ENCODE measurements around the gene NRXN2.
"Not testable (repeated sequence)": the region's sequence is repeated elsewhere in the genome, so short reads cannot be mapped to it uniquely, and the experiment has no call there.

NRXN2 gene

DNA sequence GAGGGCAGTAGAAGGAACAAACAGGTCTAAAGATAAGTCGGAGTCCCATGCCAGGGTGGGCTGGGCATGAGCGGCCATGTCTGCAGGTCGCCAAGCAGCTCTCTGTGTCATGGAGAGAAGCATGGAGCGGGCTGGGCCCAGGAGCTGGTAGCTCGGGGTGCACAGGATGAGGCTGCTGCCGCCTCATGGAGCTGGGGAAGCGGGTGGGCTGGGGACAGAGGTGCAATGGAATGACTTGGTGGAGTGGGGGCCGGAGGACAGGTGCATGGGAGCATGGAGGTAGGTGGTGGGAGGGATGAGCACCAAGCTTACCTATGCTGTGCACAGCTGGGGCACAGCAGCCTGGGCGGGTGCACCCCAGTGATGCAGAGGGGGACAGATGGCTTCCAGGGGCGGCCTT is 3.6 kb downstream of the NRXN2 start:
- DNase-seq, result no peak

DNA sequence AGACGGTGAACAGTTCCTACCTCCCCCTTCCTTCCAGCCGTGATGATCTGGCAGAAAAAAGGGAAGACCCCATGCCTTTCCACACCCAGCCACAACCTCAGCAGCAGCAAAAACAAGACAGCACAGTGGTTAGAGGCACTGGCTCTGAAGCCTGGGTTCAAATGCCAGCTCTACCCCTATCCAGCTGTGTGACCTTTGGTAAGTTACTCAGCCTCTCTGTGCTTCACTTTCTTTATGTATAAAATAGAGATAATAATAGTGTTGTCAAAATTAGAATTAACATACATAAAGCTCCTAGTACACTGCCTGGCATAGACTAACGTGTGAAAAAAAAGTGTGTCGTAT is 4.2 kb downstream of the NRXN2 start:
- DNase-seq, result no peak

DNA sequence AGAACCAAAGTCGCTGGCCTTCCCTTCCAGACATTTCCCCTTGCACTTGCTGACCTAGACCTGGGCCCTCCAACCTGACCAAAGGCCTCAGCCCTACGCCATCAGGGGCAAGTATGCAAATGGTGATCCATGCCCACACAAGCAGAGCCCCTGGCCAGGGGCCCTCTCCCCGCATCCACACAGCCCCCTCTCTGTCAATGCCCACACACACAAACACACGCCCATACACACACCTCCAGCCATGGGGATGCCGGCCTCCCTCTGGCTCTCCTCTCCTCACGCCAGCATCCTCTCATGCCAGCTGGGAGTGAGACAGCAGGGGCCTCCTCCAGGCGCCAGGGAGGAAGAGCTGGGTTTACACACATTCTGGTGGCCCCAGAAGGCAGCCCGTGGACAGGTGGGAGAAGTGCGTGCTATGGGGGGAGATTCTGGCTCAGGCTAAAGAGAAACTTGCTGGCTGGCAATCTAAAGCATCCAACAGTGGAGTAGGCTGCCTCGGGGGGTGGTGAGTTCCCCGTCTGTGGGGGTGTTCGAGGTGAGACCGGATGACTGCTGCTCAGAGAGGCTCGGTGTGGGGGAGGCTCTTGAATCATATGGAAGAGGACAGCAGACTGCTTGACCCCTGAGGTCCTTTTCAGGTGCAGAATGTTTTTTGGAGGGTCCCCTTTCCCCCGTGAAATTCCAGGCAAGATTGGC is 4.8 kb downstream of the NRXN2 start:
- DNase-seq, result no peak

DNA sequence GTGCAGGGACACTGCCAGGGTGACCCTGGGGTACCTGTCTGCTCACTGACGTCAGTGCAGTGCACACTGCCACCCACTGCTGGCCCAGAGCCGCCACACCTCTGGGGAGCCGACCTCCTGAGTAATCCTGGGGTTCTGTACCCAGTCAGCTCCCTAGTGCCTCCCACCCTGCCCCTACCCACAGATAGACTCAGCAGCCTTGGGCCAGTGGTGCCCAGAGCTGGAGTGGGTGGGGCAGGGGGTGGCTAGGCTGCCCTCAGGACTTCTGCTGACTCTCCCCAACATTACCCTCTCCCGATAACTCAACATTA is 5.8 kb downstream of the NRXN2 start:
- no peak for DNase-seq

DNA sequence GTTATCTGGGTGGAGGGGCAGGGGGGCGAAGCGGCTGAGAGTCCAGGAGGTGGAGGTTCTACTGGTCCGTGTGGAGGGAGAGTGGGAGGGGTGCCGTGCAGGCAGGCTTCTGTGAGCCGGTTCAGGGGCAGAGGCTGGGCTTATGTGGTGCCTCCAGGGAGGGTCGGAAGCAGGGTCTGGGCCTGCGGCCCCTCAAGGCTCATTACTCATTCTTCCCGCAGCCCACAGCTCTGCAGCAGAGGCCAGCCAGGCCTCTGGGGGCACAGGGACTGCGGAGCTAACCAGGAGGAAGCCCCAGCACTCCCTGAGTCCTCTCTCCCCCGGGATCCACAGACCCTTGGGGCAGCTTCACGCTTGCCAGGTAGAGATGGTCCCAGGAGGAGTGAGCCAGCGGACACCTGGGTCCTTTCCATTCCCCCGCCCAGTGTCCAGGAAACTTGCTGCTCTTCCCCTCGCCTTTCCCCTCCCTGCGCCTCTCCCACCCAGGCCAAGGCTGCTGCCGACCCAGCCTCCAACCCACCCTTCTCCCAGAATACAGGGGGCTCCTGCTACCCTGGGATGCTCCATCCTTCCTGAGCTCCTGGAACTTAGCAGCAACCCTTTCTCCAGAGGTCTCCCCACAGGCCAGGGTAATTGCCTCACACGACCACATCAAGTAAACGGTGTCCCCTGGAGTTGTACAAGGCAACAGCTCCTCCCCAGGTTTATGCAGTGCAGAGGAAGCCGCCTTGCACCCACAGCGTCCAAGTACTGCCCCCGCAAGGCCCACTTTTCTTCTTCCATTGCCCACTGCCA is 6.3 kb downstream of the NRXN2 start:
- no peak for DNase-seq

DNA sequence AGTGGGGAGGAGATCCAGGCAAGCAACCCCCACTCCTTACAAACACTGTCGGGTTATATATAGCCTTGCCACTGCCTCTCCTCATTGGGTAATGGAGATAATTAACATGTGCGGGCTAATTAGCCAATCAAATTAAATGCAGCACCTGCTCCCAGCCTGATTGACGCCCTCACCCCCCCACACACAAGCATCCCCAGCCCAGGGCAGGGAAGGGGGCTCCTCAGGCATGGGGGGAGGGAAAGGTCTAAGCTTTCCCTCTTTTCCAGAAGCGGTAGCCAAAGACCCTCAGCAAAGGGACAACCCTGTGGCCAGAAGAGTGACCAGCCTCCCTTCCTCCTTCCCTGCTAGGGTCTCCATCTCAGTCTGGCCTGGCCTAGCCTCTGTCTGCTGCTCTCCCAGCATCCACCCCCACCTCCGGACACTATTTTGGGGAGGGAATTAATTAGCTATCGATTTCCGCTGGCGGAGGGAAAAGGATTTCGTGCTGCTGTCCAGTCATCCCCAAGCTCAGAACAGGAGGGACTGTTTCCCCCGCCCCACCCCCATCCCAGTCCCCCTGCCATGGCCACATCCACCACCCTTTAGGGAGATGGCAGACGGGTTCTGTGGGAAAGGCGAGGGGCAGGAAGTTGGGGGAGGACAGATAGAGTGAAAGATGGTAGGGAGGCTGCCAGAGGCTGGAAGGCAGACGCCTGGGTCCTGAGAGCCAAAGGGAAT is 7.1 kb downstream of the NRXN2 start:
- no peak for DNase-seq

DNA sequence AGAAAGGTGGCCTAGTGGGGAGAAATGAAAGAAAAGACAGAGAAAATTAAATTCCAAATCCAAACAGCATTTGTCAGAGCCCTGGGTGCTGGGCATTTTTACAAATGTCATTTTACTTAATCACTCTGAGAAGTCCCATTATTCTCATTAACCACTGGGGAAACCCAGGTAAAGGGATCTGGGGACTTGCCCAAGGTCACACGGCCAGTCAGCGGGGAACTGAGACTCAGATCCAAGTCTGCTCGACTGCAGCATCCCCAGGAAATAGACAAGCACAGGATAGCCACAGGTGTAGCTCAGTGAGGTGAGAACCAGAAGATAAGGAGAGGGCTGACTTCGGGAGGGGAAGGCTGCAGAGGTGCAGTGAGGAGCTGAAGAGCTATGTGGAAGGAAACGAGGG is 7.9 kb downstream of the NRXN2 start:
- DNase-seq, result no peak

DNA sequence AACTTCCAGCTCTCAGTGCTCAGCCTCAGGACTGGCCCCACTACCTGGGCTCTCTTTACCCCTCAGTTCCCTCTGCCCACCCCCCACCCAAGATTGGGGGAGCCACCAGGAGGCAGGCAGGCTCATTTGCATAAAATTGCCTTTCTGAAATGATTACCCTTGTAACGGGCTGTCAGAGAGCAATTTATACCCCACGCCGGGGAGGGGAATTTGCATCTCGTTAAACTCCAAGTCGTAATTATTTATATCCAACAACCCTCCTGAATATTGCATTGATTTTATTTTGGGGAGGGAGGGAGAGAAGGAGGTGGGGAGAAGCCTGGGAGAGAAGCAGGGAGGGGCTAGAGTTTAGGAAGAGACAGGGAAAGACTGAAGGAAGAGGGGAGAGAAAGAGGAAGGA is 8.3 kb downstream of the NRXN2 start:
- DNase-seq, result no peak

DNA sequence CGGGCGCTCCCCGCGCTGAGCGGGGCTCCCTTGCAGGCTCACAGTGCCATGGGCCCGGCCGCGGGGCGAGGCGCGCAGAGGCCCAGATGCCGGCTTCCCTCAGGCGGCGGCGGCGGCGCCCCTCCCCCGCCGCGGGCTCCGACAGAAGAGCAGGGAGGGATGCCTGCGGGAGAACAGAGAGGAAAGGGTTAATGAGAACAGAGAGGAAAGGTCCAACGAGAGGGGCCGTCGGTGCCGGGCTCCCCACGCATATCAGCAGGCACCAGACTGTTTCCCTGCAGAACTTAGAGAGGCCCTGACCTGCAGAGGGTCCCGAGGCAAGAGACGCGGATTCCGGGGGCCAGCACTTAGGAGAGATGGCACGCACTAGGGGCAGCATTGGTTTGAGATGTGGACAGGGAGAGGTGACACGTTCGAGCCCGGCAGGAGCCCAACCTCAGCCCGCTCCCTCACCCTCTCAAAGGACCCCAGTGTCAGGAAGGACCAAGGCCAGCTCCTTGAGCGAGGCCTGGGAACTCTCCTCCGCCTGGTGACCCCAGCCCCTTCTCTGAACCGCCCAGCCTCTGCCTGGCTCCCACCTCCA is 9.1 kb downstream of the NRXN2 start:
- DNase-seq, result no peak

DNA sequence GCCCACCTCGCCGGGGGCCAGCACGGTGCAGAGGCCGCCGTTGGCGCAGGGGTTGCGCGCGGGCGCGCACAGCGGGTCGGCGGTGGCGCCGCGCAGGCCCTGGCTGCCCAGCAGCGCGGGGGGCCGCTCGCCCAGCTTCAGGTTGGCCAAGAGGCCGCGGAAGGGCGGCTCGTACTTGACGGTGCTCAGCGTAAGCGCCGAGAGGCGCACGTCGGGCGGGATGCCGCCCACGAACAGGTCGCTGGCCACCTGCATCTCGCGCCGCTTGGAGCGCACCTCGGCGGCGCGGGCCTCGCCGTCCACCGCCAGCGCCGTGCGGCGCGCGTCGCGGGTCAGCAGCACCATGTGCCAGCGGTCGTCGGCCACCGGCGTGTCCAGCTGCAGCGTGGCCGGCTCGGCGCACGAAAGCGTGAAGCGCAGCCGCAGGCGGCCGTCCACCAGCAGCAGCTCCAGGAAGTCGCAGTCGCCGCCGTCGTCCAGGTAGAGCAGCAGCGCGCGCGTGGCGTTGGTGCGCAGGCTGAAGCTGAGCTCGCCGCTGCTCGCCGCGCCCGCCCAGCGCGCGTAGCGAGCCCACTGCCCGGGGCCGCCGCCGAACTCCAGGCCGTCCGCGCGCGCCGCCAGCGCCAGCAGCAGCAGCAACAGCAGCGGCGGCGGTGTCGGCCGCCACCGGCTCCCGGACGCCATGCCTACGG is 9.8 kb downstream of the NRXN2 start:
- DNase-seq, result no peak

DNA sequence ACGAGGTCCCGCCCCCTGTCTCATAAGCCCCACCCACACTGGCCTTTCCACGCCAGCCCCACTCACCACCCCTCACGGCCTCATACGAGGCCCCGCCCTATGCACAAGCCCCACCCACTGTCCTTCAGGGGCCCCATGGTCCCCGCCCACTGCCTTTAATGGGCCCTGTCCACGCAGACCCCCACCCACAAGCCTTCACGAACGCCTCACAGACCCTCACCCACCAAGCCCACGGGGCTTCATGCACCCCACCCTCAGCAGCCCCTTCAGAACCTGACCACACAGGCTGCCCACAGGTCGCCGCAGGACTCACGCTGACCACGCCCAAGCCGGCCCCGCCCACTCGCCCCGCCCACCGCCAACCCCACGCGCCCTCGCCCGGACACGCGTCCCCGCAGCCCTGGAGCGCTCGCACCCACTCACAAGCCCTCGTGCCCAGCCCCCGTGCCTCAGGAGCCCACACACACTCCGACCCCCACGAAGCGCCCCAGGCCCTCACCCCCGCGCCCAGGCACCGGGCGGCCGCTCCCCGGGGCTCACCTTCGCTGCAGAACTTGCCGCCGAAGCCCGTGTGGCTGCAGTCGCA is 10.5 kb downstream of the NRXN2 start:
- no peak for DNase-seq

DNA sequence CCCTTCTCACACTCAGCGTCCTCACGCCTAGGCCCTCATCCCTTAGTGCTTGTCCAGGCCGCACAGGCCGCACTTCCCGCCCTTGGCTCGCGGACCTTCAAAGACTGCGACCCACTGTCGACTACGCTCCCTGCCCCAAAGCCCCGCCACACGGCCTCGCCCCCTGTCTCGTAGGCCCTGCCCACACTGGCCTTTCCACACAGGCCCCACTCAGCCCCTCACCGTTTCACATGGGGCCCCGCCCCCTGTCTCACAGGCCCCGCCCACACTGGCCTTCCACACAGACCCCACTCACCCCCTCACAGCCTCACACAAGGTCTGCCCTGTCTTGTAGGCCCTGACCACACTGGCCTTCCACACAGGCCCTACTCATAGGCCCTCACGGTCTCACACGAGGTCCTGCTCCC is 11.0 kb downstream of the NRXN2 start:
- DNase-seq, result no peak

DNA sequence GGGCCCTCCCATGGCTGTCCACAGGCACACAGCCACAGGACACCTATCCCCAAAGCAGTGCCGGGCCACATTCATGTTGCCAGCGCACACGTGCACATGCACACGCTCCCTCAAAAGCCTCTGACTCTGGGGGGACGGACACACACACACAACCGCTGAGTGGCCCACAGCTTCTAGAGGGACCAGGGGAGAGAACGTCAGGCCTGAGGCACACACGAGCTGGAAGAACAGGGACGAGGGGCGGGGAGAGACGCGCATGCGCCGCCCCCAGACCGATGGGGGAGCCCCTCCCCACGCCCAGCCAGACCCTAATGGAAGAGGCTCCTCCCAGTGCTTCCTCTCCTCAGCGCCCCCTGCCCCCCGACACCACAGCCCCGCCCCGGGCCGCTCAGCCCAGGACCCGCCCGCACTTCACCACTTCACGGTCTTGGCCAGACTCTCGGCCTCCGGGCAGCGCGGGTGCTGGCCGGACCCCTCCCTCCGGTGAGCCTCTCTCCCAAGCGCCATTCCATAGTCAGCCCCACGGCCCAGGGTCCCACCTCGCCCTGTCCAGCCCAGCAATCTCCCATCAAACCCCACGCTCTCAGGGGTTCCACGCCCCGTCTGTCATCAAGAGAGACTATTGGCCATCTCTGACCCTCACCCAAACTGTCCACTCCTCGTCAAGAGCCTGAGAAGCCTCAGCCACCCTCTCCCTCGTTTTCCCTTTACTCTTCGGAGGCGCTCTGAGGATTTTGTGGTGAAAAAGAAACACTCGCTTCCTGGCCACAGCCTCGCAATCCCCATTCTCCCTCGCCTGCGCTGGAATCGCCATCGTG is 11.7 kb downstream of the NRXN2 start:
- DNase-seq, result no peak

DNA sequence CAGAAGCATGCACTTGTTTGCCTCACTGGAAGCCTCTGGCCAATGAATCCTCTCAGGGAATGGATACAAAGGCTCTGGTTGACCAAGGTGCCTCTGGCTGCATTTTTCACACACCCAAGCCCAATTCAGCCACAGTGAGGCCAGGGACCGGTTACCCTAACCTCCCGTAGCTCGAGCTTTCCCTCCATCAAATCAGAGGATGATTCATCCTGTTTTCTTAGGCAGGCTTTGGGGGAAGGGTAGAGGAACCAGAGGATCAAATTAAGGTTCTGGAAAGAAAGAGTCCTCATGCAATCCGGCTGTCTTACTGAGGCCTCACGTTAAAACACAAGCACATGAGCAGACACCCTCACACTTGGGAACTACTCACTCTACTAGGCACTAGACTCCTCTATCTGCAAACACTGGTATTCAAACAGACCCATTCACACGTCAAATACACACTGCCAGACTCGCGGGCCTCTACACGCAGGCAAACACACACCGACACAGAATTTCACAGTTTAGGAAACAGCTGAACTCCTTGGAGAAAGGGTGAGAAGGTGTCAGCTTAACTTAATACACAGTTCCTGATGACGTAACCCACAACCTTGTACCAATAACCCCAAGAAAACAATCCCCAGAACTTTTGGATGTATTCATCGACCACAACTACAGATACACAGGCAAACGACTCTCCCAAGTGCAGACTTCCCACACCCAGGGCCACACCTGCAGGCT is 12.4 kb downstream of the NRXN2 start:
- DNase-seq, result no peak

DNA sequence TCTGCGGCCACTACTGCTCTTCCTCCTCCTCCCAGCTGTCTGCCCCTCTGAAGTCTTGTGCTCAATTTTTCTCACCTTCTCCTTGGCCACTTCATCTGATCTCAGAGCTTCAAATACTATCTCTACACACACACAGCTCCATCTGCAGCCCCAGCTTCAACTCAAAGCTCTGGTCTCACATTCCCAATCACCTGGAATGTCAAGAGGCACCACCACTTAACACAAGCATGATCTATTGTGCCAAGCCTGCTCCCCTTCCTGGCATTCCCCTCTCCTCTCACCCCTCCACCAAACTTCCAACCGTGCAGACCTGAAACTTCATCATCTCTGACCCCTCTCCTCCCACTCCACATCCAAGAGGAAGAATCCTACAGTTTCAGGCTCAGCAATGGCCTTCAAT is 17.5 kb downstream of the NRXN2 start:
- DNase-seq, result no peak

DNA sequence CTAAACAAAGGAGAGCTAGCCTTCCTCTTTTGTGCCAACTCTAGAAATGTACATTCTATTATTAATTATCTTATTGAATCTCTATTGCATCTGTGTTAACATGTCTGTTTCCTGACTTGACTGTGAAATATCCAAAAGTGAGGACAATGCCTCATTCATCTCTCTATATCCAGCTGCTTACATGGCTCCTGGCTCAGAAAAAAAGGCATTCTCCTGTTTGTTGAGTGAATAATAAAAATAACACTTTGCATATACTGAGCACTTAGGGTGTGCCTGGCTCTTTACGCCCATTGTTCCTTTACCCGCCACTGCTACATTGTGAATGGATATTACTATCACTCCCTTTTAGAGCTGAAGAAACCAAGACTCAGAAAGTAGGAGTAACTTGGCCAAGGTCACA is 19.9 kb downstream of the NRXN2 start:
- no peak for DNase-seq

DNA sequence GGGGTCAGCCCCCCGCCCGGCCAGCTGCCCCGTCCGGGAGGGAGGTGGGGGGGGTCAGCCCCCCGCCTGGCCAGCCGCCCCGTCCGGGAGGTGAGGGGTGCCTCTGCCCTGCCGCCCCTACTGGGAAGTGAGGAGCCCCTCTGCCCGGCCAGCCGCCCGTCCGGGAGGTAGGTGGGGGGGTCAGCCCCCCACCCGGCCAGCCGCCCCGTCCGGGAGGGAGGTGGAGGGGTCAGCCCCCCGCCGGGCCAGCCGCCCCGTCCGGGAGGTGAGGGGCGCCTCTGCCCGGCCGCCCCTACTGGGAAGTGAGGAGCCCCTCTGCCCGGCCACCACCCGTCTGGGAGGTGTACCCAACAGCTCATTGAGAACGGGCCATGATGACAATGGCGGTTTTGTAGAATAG is 21.0 kb downstream of the NRXN2 start:
- not testable (repeated sequence) for DNase-seq

DNA sequence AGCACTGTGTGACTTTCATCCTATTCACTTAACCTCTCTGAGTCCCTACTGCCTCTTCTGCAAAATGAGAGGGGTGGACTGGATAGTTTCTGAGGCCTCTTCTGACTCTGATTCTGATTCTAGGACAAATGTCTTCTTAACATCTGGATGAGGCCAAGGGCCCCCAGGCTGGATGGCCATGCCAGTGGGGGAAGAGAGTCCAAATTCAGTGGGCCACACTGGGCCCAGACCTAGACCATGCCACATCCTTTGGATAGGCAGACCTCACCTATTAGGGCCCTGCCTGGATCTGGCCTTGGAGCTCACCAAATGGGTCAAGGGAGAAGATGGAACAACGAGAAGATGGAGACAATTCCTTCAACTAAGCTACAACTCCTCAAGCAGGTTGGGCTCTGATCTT is 24.6 kb downstream of the NRXN2 start:
- no peak for DNase-seq

DNA sequence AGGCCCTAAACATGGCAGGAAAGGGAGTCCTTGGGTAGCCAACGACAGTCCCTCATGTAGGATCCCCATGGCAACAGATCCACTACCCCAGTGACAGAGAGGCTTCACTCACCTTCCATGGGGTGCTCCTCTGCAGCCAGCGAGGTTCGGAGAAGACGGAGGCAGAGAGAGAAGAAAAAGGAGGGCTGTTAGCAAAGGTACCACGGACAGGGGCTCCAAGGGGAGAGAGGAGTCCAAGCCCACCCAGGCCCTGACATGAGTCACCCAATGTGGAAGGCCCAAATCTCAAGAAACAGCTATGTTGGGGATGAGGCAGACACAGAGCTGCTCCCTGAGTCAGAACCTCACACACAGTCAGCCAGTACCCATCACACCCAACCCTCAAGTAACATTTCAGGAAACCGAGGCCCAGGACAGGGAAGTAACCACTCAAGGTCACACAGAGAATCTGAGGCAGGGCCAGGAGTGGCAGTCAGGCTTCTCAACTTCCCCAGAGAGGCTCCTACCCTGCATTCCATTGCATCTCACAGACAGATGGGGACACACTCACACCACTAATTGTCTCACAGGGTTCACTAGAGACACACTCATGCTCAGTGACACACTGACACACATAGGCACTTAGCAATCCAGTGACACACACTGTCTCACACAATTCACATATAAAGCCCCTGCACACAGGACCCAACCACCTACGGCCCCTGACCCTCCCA is 25.2 kb downstream of the NRXN2 start:
- no peak for DNase-seq

DNA sequence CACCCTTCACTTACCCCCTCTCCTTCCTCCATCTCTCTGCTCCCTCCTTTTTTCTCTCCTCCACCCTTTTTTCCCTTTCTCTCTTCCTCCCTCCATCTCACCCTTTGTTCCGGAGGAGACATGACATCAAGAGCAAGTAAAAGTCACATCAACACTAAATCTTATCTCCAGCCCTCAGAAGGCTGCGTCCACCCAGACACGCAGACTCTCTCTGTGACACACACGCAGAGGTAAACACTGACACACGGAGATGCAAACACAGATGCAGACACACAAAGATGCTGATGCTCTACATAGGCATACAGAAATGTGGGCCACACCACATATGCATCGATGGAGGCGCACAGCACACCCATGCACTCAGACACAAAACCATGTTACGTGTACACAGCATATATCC is 27.0 kb downstream of the NRXN2 start:
- DNase-seq, result no peak

DNA sequence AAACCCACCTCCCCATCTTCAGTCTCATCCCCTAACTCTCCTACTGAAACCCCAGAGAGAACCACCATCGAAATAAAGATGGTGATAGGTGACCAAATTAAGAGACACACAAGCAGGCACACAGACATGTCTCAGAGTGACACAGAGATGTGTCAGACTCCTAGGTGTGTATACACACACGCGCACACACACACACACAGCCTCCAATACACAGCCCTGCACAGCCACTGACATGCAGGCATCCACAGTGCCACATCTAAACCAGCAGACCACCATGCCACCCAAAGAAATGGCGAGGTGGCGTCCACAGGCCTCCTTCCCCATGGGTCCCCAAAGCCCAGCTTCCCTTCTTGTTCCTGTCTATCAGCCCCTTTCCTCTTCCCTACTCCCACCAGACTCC is 27.4 kb downstream of the NRXN2 start:
- DNase-seq, result no peak

Data from CD4-positive, alpha-beta T cell treated with Interleukin-15 for 1 hour (primary cell).